HG02981 (cell line): ENCODE results near the gene RHBG.

Experiments used
- ATAC-seq: cut with Tn5 transposase; IDR thresholded peaks from one replicate; pipeline ENCODE4 v1.9.1; 2021; ENCODE audit warnings: mild to moderate bottlenecking, moderate library complexity; ENCODE audit not compliant: unreplicated experiment

Gene RHBG

GRCh38 chr1:156422602-156423091, 53.6 kb downstream of the RHBG start:
- no peak for ATAC-seq

- ATAC-seq: no peak
Measured at GRCh38 chr1:156423422-156424352, 54.7 kb downstream of the RHBG start.

- no peak for ATAC-seq
Measured at GRCh38 chr1:156424806-156425432, 55.9 kb downstream of the RHBG start.

GRCh38 chr1:156425943-156426342, 56.9 kb downstream of the RHBG start:
- ATAC-seq: no peak

- ATAC-seq: no peak
Measured at GRCh38 chr1:156427957-156428356, 58.9 kb downstream of the RHBG start.

GRCh38 chr1:156428746-156429288, 59.8 kb downstream of the RHBG start:
- ATAC-seq: no peak

DNA sequence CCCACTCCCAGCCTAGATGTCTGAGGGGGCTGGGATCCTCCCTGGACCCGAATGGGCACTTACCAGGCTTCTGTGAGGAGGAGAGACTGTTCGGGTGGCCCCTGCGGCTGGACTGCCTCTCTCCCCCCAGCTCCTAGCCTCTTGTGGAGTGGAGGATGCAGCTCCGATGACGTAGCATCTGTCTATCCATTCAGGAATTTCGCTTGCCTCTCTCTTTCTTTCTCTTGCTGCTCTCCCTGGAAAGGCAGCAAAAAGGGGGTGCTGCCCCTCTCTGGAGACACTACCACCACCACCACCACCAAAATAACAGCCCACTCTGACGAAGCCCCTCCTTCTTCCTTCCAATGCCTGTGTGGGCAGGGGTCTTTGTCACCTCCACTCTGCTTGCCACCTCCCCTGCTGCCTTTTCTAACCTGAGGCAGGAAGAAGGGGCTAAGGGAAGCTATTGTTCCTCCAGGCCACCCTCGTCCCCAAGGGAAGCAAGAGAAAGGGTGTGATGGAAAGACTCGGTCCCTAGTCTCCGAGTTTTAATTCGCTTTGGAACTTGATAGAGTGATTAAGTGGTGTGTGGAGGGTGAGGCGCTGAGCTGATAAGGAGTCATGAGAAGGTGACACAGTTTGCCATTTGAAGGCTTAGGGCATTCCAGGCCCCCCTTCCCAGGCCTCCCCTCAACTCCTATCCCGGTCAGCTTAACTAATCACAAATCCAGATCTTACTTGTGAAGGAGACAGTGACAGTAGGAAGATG, 60.5 kb downstream of the RHBG start:
- ATAC-seq: no peak

DNA sequence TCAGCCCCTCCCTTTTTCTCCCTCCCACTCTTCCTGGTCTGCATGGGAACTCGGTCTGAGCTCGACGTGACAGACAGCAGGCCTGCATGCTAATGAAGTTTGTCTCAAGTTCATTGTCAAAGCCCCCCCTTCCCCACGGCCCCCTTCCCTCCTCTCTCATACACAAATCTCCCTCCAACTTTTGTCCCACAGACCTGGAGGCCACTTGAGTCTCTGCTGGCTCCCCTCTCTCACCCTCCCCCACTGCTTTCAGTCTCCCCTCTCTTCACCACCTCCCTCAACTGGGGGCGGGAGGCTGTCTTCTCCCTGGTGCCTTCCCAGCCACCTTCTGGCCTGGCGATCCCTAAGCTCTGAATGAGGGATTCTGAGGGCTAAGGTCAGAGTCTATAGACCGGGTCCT, 61.3 kb downstream of the RHBG start:
- ATAC-seq: no peak

- no peak for ATAC-seq
Measured at GRCh38 chr1:156430866-156431265, 61.9 kb downstream of the RHBG start.

DNA sequence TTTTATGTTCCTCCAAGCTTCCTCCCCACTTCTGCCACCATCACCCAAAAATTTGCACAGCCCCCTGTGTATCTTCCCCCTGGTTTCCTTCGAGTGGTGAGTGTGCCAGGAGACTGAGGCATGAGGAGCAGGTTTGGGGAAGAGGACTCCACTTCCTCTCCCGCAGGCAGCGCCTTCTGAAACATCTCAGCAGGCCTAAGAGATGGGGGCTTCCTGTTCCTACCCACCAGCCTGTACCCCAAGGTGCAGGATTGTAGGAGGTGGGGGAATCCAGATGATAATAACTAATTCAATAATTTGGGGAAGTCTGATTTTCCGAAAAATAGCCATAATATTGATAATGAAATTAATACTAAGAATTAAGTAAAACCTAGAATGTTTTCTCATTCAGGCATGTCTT, 62.4 kb downstream of the RHBG start:
- ATAC-seq: no peak

DNA sequence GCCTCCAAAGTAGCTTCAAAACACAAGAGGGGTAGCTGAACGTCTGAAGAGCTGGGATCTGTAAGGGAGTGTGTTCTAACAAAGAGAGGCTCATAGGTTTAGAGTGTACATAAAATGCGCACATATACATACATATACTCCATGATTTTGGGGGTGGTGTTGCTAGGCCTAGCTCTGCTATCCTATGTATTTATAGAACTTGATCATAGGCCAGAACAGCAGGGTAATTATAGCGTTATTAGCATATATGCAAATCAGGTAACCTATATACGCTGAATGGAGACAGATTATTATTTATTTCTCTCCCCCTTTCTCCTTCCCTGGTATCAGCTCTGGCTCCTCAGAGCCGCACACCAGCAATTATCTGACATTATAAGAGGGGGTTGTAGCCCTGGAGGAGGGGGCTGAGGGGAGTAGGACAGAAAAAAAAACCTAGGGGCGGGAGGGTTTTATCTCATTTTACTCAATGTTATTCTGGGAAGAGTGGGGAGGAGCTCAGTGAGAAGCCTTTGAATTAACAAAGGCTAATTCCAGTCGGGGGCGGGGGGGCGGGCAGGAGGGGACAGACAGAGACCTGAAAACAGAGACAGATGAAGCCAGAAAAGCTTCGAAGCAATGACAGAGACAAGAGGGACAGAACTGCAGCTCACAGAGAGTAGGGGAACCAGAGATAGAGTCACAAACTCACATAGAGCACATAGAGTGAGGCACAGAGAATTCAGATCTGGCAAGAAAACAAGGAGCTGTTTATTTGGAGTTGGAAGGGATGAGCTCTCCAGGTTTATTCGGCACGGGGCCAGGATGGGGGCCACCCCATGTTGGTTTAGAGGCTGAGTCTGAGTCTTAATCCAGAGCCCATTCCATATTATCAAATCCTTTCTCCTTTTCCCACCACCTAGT, 63.0 kb downstream of the RHBG start:
- ATAC-seq: no peak

DNA sequence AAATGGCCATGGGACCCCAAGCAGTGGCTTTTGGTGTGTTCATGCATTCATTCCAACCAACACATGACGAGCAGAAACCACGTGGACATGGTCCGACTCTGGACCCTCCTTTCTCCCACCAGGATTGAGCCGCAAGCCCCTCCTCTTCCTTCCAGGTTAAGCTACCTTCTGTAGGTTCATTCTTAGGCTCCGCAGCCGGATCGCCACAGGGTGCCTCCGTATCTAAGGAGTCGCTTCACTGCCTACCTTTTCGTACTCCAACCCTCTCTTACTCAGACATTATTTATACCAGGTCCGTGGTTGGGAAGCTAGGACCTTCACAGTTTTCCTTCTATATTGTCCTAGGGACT, 63.6 kb downstream of the RHBG start:
- ATAC-seq: no peak

GRCh38 chr1:156433032-156433431, 64.0 kb downstream of the RHBG start:
- no peak for ATAC-seq

GRCh38 chr1:156433602-156434001, 64.6 kb downstream of the RHBG start:
- no peak for ATAC-seq
